Colonic mucosa (tissue), 4 donors: Measurements from ENCODE around the gene IL11. TPM values are rescaled to one million over a fixed set of nuclear protein-coding genes. Genes with fewer than 3 reads are reported as not detected.
"Not testable (repeated sequence)": the region's sequence is repeated elsewhere in the genome, so short reads cannot be mapped to it uniquely, and the experiment has no call there.

Experiments
- DNase-seq: peaks from one replicate; pipeline ENCODE4 v3.0.0-alpha.2; 2020
- H3K27ac ChIP-seq: fragments of 200-600 bp; one replicate; pipeline ENCODE4 v1.8.0; 2021
- H3K27me3 ChIP-seq: fragments of 200-600 bp; one replicate; pipeline ENCODE4 v1.8.0; 2021
- H3K36me3 ChIP-seq: fragments of 200-600 bp; one replicate; pipeline ENCODE4 v1.8.0; 2021
- H3K4me1 ChIP-seq: fragments of 200-600 bp; one replicate; pipeline ENCODE4 v1.8.0; 2021; ENCODE audit warnings: mild to moderate bottlenecking
- H3K4me3 ChIP-seq: fragments of 200-600 bp; one replicate; pipeline ENCODE4 v1.8.0; 2021
- H3K9ac ChIP-seq, 2 donors: one replicate each; pipeline ENCODE4 v1.7.0; 2013; ENCODE audit warnings: control low read depth in 2 of 2, low read depth in 2 of 2, low read length in 2 of 2
- H3K9me3 ChIP-seq: fragments of 200-600 bp; one replicate; pipeline ENCODE4 v1.8.0; 2021
- intact Hi-C: fragments of 100-400 bp; cut with DNase I; formaldehyde crosslinking; loops from one replicate; pipeline ENCODE4 v1.14.1; 2022
- total RNA-seq, 2 donors: library from RNA; stranded (reverse); fragmentation: NEBNext Ultra II Directional in 1 of 2; extraction: Animal tissue kit (Norgen Biotek cat#: 25700) in 1 of 2; gene quantifications; one replicate each; pipeline ENCODE4 v1.2.1, GENCODE V29; 2021
- TF ChIP-seq, protein P1 (sequence below): fragments of 200-600 bp; IDR thresholded peaks from one replicate; pipeline ENCODE4 v1.8.0; 2022; ENCODE audit warnings: antibody characterized with exemption, mild to moderate bottlenecking
- donor health status: healthy.
- donor health status: DM: no; HTN: no; CAD: no.
- donor health status: DM: no; HTN: no; CAD: no.

The IL11 gene
- total RNA-seq, 2 donors from 2014 or later, result 0.64 TPM; not detected in 1

DNA sequence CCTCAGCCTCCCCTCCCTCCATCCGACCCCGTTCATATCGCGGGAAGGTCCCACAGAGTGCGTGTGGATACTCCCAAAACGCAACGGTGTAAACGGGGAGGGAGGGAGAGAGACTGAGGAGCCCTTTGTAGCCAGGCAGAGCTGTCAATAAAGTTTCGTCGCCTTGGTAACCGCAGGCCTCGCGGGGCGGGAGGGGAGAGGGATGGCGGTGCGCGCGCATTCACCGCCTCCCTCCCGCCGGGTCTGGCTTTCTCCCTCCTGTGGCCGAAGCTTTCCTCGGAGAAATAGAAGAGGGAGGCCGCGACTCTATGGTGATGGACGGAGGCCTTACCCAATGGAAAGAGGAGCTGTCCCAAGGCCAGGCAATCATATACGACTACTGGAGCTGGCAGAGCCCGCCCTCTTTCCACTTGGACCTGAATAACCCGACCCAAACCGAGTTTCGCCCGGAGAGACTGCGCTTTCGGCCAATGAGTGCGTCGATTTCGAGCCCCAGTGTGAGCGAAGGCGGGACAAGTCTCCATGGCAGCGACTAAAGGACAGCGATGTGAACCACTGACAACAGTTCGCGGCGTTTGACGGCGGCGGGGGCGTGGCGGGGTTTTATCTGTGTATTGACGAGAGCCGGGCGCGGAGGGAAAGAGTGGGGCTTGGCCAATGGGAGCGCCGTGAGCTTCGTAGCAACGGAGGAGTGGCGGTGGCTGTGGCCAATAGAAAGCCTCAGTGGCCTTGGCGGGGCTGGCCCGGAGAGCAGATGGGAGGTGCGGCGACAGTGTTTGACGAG lies 31.0 kb downstream of the IL11 start, which contains the start of gene KMT5C:
TSS of gene KMT5C (plus strand) at position 772 of the 784 bp plus-strand sequence. CDS start 2,061 bp downstream, outside the sequence.
- Histone ChIP-seq H3K9me3 (no peaks in the 10 kb centered on the region), H3K9ac (peak within 1 kb of the TSS; percentile 89 to 98), H3K27me3 (no peaks in the 10 kb centered on the region), H3K4me3 (peak within 1 kb of the TSS; percentile 47), H3K4me1 (no peaks in the 10 kb centered on the region), H3K36me3 (peaks cover 5% of the 10 kb centered on the region), H3K27ac (peak within 1 kb of the TSS; percentile 91)
- peak; percentile 100 for DNase-seq
- intact Hi-C loops, result no loop called here
- TF ChIP-seq, protein P1, sequence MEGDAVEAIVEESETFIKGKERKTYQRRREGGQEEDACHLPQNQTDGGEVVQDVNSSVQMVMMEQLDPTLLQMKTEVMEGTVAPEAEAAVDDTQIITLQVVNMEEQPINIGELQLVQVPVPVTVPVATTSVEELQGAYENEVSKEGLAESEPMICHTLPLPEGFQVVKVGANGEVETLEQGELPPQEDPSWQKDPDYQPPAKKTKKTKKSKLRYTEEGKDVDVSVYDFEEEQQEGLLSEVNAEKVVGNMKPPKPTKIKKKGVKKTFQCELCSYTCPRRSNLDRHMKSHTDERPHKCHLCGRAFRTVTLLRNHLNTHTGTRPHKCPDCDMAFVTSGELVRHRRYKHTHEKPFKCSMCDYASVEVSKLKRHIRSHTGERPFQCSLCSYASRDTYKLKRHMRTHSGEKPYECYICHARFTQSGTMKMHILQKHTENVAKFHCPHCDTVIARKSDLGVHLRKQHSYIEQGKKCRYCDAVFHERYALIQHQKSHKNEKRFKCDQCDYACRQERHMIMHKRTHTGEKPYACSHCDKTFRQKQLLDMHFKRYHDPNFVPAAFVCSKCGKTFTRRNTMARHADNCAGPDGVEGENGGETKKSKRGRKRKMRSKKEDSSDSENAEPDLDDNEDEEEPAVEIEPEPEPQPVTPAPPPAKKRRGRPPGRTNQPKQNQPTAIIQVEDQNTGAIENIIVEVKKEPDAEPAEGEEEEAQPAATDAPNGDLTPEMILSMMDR, result peak; percentile 11

DNA sequence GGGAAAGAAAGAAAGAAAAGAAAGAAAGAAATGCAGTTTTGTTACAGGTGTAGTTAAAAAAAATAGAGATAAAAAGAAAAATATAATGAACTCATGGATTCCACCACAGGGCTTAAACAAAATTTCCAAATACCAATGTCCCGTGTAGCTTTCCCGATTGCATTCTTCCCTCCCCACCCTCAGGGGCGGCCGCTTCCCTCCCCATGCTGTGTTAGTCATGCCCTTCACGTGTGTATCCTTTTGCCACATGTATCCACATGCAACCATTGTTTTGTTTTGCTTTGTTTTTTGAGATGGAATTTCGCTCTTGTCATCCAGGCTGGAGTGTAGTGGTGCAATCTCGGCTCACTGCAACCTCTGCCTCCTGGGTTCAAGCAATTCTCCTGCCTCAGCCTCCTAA lies 34.2 kb downstream of the IL11 start:
- Histone ChIP-seq H3K27me3 (no peaks in the 10 kb centered on the region), H3K27ac (no peak overlapping the region), H3K9me3 (no peaks in the 10 kb centered on the region), H3K4me3 (no peak overlapping the region), H3K4me1 (no peaks in the 10 kb centered on the region), H3K36me3 (no peaks in the 10 kb centered on the region), H3K9ac (no peak overlapping the region)
- no peak for DNase-seq
- intact Hi-C loops, result no loop called here
- TF ChIP-seq, protein P1, result no peak

DNA sequence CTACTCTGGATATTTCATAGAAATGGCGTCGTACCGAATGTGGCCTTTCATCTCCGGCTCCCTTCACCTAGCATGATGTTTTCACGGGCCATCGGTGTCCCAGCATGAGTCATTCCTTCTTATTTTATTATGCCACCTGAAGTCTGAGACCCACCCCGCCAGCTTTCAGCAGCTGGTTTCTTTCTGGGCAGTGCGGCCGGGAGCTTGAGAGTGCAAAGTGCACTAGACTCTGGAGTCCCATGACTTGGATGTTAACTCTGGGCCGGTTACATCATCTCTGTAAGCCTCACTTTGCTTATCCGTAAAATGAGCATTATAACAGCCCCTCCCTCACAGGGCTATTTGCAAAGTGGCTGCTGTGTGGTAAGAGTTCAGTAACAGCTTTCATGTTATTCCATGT lies 36.4 kb downstream of the IL11 start:
- TF ChIP-seq, protein P1, result no peak
- H3K27ac ChIP-seq, result peak overlapping the region; percentile 65
- H3K36me3 ChIP-seq, result no peaks in the 10 kb centered on the region
- no peaks in the 10 kb centered on the region for H3K4me1 ChIP-seq
- no peak overlapping the region for H3K4me3 ChIP-seq
- H3K27me3 ChIP-seq, result no peaks in the 10 kb centered on the region
- DNase-seq, result peak; percentile 85
- intact Hi-C loops, result no loop called here
- H3K9ac ChIP-seq, result no peak overlapping the region
- no peaks in the 10 kb centered on the region for H3K9me3 ChIP-seq

DNA sequence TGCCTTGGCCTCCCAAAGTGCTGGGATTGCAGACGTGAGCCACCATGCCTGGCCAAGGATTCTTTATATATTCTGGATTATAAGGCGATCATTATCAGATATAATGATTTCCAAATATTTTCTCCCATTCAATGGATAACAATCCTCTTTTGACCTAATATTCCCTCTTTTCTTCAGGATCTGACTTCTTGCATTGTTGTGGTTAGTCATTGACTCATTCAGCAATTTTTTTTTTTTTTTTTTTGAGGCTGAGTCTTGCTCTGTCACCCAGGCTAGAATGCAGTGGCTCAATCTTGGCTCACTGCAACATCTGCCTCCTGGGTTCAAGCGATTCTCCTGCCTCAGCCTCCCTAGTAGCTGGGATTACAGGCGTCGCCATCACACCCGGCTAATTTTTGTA lies 40.5 kb downstream of the IL11 start:
- H3K27ac ChIP-seq, H3K27me3 ChIP-seq, DNase-seq, H3K36me3 ChIP-seq, H3K9me3 ChIP-seq, intact Hi-C loops, H3K4me3 ChIP-seq, H3K4me1 ChIP-seq, H3K9ac ChIP-seq: not testable (repeated sequence)

DNA sequence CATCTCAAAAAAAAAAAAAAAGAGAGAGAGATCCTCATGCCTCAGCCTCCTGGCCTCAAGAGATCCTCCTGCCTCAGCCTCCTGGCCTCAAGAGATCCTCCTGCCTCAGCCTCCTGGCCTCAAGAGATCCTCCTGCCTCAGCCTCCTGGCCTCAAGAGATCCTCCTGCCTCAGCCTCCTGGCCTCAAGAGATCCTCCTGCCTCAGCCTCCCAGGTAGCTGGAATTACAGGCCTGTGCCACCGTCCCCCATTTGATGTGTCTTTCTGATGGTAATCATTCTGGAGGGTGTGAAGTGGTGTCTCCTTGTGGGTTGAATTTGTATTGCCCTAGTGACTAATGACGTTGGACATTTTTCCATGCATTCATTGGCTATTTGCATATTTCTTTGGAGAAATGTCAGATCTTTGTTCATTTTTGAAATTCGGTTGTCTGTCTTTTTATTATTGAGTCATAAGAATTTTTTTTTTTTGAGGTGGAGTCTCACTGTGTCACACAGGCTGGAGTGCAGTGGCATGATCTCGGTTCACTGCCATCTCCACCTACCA lies 41.4 kb downstream of the IL11 start:
- H3K4me1 ChIP-seq, DNase-seq, intact Hi-C loops, H3K36me3 ChIP-seq, H3K9me3 ChIP-seq, H3K27me3 ChIP-seq, H3K9ac ChIP-seq, H3K27ac ChIP-seq, H3K4me3 ChIP-seq: not testable (repeated sequence)

DNA sequence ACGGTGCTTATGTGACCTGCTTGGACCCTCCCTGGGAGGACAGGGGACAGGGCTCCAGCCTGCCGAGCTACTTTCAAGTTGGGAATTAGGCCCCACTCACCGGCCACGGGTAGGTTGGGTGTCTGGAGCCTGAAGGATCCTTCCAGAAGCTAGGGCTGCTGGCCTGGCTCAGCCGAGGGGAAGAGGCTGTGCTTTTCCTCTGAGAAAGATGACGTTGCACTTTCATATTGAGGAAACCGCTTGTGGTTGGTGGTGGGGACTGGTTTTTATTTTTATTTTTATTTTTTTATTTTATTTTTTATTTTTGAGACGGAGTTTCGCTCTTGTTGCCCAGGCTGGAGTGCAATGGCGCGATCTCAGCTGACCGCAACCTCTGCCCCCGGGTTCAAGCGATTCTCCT lies 45.1 kb downstream of the IL11 start, which contains the start of gene TMEM150B:
TSS of gene TMEM150B (minus strand) at position 170 of the 400 bp plus-strand sequence. CDS start 4,305 bp downstream, outside the sequence.
- Histone ChIP-seq H3K27me3 (no peaks in the 10 kb centered on the region), H3K27ac (no peak within 1 kb of the TSS), H3K36me3 (no peaks in the 10 kb centered on the region), H3K4me3 (no peak within 1 kb of the TSS), H3K9me3 (no peaks in the 10 kb centered on the region), H3K4me1 (no peaks in the 10 kb centered on the region), H3K9ac (no peak within 1 kb of the TSS)
- DNase-seq, result no peak
- intact Hi-C loops, result no loop called here
- TF ChIP-seq, protein P1, result no peak
